ENCODE measurements around the gene AFG3L2. TPM values are rescaled to one million over a fixed set of nuclear protein-coding genes. Genes with fewer than 3 reads are reported as not detected.

AFG3L2 gene
- total and polyA plus RNA-seq, 2 of the 13 experiments (the other 11 are each of a cell fraction or from before 2014, with no cell fraction given) = 28.6 to 86.9 TPM

DNA sequence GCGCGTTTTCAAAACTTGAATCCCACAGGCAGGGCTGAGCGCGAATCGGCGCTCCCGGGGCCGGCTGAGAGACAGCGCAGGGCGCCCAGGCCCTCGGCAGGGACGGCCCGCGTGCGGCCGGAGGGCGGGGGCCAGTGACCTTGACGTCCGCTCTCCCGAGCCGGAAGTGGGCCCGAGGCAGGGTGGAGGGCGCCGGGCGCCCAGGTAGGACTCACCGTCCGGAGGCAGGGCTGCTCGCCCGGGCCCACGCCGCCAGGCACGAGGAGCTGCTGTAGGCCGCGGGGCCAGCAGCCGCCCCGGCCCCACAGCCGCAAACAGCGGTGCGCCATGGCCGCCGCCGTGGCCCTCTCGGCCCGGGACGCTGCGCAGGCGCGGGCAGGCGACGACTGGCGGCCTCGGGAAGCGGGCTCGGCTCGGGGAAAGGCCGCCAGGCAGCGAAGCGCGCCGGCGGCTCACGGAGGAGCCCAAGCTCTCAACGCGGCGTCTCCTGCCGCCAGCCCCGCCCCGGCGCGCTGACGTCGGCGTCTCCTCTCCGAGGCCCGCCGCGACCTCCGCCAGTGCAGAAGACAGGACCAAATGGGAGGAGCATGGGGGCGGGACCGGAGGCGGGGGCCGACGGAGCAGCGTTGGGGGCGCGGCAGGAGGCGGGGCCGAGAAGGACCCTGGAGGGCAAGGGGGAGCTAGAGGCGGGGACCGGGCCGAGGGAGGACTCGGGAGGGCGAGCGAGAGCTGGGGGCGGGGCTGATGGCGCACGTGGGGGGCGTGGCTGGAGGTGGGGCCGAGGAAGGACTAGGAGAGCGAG is at the start of gene AFG3L2 (continued):
- TF ChIP-seq, protein P1, sequence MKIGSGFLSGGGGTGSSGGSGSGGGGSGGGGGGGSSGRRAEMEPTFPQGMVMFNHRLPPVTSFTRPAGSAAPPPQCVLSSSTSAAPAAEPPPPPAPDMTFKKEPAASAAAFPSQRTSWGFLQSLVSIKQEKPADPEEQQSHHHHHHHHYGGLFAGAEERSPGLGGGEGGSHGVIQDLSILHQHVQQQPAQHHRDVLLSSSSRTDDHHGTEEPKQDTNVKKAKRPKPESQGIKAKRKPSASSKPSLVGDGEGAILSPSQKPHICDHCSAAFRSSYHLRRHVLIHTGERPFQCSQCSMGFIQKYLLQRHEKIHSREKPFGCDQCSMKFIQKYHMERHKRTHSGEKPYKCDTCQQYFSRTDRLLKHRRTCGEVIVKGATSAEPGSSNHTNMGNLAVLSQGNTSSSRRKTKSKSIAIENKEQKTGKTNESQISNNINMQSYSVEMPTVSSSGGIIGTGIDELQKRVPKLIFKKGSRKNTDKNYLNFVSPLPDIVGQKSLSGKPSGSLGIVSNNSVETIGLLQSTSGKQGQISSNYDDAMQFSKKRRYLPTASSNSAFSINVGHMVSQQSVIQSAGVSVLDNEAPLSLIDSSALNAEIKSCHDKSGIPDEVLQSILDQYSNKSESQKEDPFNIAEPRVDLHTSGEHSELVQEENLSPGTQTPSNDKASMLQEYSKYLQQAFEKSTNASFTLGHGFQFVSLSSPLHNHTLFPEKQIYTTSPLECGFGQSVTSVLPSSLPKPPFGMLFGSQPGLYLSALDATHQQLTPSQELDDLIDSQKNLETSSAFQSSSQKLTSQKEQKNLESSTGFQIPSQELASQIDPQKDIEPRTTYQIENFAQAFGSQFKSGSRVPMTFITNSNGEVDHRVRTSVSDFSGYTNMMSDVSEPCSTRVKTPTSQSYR (CRISPR knock-in tag; IDR thresholded peaks at IDR 0.05; ENCODE audit: borderline replicate concordance) = peak; percentile 23; the same call in 1 of the 2 replicates
- no peak for TF ChIP-seq CEBPB (IDR thresholded peaks at IDR 0.05; ENCODE audit: borderline replicate concordance, low read depth, low read length)
- no peak for TF ChIP-seq PRPF4 (IDR thresholded peaks at IDR 0.05; ENCODE audit: low read depth, low read length, poor library complexity, severe bottlenecking)
- TF ChIP-seq TAF15 (IDR thresholded peaks at IDR 0.05; ENCODE audit: low read depth, low read length, poor library complexity, severe bottlenecking) = no peak
- peak; percentile 68 for TF ChIP-seq ZNF883 (CRISPR knock-in tag; IDR thresholded peaks at IDR 0.05; ENCODE audit: not compliant biosample characterization)
- peak; percentile 85; the same call in 1 of the 2 replicates for TF ChIP-seq ZIK1 (CRISPR knock-in tag; IDR thresholded peaks at IDR 0.05; ENCODE audit: borderline replicate concordance, low read depth)
- no peak for TF ChIP-seq SP140L (CRISPR knock-in tag; IDR thresholded peaks at IDR 0.05; ENCODE audit: borderline replicate concordance)
- no peak for TF ChIP-seq FOXK1 (CRISPR knock-in tag; IDR thresholded peaks at IDR 0.05; ENCODE audit: borderline replicate concordance, low read depth)
- TF ChIP-seq ATAD3A (CRISPR knock-in tag; IDR thresholded peaks at IDR 0.05) = no peak
- peak; percentile 57 for TF ChIP-seq PHF8 (CRISPR knock-in tag; IDR thresholded peaks at IDR 0.05)
- TF ChIP-seq, protein P2, sequence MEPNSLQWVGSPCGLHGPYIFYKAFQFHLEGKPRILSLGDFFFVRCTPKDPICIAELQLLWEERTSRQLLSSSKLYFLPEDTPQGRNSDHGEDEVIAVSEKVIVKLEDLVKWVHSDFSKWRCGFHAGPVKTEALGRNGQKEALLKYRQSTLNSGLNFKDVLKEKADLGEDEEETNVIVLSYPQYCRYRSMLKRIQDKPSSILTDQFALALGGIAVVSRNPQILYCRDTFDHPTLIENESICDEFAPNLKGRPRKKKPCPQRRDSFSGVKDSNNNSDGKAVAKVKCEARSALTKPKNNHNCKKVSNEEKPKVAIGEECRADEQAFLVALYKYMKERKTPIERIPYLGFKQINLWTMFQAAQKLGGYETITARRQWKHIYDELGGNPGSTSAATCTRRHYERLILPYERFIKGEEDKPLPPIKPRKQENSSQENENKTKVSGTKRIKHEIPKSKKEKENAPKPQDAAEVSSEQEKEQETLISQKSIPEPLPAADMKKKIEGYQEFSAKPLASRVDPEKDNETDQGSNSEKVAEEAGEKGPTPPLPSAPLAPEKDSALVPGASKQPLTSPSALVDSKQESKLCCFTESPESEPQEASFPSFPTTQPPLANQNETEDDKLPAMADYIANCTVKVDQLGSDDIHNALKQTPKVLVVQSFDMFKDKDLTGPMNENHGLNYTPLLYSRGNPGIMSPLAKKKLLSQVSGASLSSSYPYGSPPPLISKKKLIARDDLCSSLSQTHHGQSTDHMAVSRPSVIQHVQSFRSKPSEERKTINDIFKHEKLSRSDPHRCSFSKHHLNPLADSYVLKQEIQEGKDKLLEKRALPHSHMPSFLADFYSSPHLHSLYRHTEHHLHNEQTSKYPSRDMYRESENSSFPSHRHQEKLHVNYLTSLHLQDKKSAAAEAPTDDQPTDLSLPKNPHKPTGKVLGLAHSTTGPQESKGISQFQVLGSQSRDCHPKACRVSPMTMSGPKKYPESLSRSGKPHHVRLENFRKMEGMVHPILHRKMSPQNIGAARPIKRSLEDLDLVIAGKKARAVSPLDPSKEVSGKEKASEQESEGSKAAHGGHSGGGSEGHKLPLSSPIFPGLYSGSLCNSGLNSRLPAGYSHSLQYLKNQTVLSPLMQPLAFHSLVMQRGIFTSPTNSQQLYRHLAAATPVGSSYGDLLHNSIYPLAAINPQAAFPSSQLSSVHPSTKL (CRISPR knock-in tag; IDR thresholded peaks at IDR 0.05) = no peak
- no peak; the same call in 1 of the 2 replicates for TF ChIP-seq ZBTB42 (CRISPR knock-in tag; IDR thresholded peaks at IDR 0.05)
- no peak for TF ChIP-seq ZNF646 (CRISPR knock-in tag; IDR thresholded peaks at IDR 0.05)
- TF ChIP-seq NCOA5 (CRISPR knock-in tag; IDR thresholded peaks at IDR 0.05) = no peak
- TF ChIP-seq ZNF253 (CRISPR knock-in tag; IDR thresholded peaks at IDR 0.05; ENCODE audit: borderline replicate concordance) = no peak

All from HepG2 (cell line).